Right atrium auricular region (tissue), 2 donors: Measurements from ENCODE around the gene KIAA1328. TPM values are rescaled to one million over a fixed set of nuclear protein-coding genes. Genes with fewer than 3 reads are reported as not detected.

ENCODE experiments used
- DNase-seq: peaks from one replicate; pipeline ENCODE4 v3.0.0-alpha.2; 2019; ENCODE audit warnings: low spot score
- H3K27ac ChIP-seq, 2 donors: fragments of 200-600 bp; sonication (generic); 1 replicate in 1 of 2; 2 replicates in 1 of 2; pipeline ENCODE4 v1.5.1; 2016 to 2019
- H3K27me3 ChIP-seq, 2 donors: fragments of 200-600 bp; sonication (generic); one replicate each; pipeline versions ENCODE4 v1.5.1 to v1.6.0; 2017 to 2019
- H3K36me3 ChIP-seq: fragments of 200-600 bp; sonication (generic); one replicate; pipeline ENCODE4 v1.5.1; 2016
- H3K4me1 ChIP-seq, 2 donors: fragments of 200-600 bp; sonication (generic); one replicate each; pipeline versions ENCODE4 v1.5.1 to v1.6.0; 2017 to 2019
- H3K4me3 ChIP-seq, 2 donors: fragments of 200-600 bp; sonication (generic); 1 replicate in 1 of 2; 2 replicates in 1 of 2; pipeline ENCODE4 v1.5.1; 2017 to 2019; ENCODE audit warnings: mild to moderate bottlenecking in 1 of 2, moderate library complexity in 1 of 2
- H3K9me3 ChIP-seq, 2 donors: fragments of 200-600 bp; sonication (generic); one replicate each; pipeline ENCODE4 v1.5.1; 2019
- total RNA-seq, 2 donors: library from RNA; depleted of rRNA; stranded (reverse); fragments of >200 nt; gene quantifications; one replicate each; pipeline ENCODE4 v1.1.0, GENCODE V29; 2016
- TF ChIP-seq, protein P1 (sequence below), 2 donors: fragments of 200-600 bp; sonication (generic); IDR thresholded peaks; one replicate each; pipeline ENCODE4 v1.5.1; 2019; ENCODE audit warnings: antibody characterized with exemption in 2 of 2

Gene KIAA1328
- total RNA-seq, 2 donors from 2014 or later = 7.2 to 7.8 TPM

GRCh38 chr18:37272841-37273240 is 443.9 kb downstream of the KIAA1328 start:
- Histone ChIP-seq H3K9me3 (no peaks in the 10 kb centered on the region), H3K4me3 (no peak overlapping the region), H3K36me3 (no peaks in the 10 kb centered on the region), H3K27ac (no peak overlapping the region), H3K4me1 (no peaks in the 10 kb centered on the region), H3K27me3 (peaks cover 0 to 11% of the 10 kb centered on the region in 2 donors)
- DNase-seq = no peak
- TF ChIP-seq, protein P1, sequence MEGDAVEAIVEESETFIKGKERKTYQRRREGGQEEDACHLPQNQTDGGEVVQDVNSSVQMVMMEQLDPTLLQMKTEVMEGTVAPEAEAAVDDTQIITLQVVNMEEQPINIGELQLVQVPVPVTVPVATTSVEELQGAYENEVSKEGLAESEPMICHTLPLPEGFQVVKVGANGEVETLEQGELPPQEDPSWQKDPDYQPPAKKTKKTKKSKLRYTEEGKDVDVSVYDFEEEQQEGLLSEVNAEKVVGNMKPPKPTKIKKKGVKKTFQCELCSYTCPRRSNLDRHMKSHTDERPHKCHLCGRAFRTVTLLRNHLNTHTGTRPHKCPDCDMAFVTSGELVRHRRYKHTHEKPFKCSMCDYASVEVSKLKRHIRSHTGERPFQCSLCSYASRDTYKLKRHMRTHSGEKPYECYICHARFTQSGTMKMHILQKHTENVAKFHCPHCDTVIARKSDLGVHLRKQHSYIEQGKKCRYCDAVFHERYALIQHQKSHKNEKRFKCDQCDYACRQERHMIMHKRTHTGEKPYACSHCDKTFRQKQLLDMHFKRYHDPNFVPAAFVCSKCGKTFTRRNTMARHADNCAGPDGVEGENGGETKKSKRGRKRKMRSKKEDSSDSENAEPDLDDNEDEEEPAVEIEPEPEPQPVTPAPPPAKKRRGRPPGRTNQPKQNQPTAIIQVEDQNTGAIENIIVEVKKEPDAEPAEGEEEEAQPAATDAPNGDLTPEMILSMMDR (IDR thresholded peaks at IDR 0.05) = no peak

DNA sequence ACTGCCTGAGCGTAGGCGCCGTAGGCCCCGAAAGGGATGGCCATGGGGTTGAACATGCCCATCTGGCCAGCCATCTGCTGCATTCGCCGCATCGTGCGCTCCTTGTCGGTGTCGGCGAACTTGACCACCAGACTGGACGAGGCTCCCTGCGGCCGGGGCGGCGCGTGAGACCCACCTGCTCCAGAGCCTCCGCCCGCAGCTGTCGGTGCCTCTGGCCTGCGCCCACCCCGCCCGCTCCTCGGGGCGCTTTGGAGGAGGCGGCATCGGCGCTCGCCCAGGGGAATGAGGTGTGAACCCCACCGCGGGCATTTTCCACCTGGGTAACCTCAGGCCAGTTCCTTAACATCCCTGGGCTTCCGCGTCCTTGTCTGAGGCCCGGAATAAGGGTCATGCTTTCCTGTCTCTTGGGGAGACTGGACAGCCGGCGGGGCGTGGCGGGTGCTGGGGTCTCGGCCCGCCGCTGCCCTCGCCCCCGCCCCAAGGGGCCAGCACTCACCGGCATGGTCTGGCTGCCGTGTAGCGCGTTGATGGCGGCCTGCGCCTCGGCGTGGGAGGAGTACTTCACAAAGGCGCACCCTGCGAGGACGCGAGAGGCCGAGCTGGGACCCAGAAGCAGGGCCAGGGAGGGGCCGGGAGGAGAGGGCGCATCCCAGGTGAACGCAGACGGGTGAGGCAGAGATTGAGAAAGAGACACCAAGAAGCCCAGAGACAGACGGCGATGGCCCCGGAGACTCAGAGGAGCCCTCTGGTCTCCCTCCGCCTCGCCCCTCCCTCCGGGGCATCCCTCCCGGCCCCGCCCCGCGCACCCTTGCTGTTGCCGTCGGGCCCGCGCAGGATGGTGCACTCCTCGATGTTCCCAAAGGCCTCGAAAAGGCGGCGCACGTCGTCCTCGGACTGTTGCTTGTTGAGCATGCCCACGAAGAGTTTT is 445.6 kb downstream of the KIAA1328 start:
- no peaks in the 10 kb centered on the region for H3K4me1 ChIP-seq
- DNase-seq = no peak

GRCh38 chr18:37275237-37275741 is 446.4 kb downstream of the KIAA1328 start:
- Histone ChIP-seq H3K4me3 (no peak overlapping the region), H3K27ac (no peak overlapping the region), H3K27me3 (peaks cover 0 to 11% of the 10 kb centered on the region in 2 donors), H3K4me1 (no peaks in the 10 kb centered on the region), H3K9me3 (no peaks in the 10 kb centered on the region), H3K36me3 (no peaks in the 10 kb centered on the region)
- DNase-seq = no peak
- TF ChIP-seq, protein P1 (IDR thresholded peaks at IDR 0.05) = no peak

More for the DNA sequence above, 445.6 kb downstream of the KIAA1328 start:
- no peaks in the 10 kb centered on the region for H3K36me3 ChIP-seq
- H3K4me3 ChIP-seq = no peak overlapping the region
- H3K27ac ChIP-seq = no peak overlapping the region
- no peaks in the 10 kb centered on the region for H3K9me3 ChIP-seq
- TF ChIP-seq, protein P1 (IDR thresholded peaks at IDR 0.05) = no peak
- peaks cover 0 to 11% of the 10 kb centered on the region in 2 donors for H3K27me3 ChIP-seq

- H3K4me1 ChIP-seq = no peaks in the 10 kb centered on the region
- H3K36me3 ChIP-seq = no peaks in the 10 kb centered on the region
- no peak for DNase-seq
- no peak overlapping the region for H3K27ac ChIP-seq
- no peak overlapping the region for H3K4me3 ChIP-seq
- no peaks in the 10 kb centered on the region for H3K9me3 ChIP-seq
- peaks cover 0 to 11% of the 10 kb centered on the region in 2 donors for H3K27me3 ChIP-seq
- TF ChIP-seq, protein P1 (IDR thresholded peaks at IDR 0.05) = no peak
These were observed 447.4 kb downstream of the KIAA1328 start for GRCh38 chr18:37276111-37276890.

DNA sequence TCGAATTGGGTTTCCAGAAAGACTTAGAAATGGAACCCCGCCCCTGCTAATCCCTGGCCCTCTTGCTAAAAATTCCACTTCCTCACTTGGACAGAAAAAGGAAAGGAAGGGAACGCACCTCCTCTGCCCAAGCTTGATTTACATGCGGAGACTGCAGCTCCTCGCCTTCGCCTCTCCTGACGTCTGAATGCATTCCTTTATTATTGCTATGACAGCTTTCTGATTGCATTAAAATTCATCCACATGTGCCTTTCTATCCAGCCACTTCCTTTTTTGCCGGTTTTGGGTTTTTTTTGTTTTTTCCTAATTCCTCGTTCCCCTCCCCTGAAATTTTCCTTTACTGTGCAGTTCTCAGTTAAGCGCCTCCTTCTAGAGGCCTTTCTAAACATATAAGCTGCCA is 448.9 kb downstream of the KIAA1328 start:
- Histone ChIP-seq H3K27me3 (peaks cover 0 to 11% of the 10 kb centered on the region in 2 donors), H3K9me3 (no peaks in the 10 kb centered on the region), H3K4me3 (no peak overlapping the region), H3K27ac (no peak overlapping the region), H3K4me1 (no peaks in the 10 kb centered on the region), H3K36me3 (no peaks in the 10 kb centered on the region)
- no peak for DNase-seq
- TF ChIP-seq, protein P1 (IDR thresholded peaks at IDR 0.05) = no peak

Other genes starting within 250 kb of the KIAA1328 start
- 100 to 1,000 TPM in 1 of 2 donors, 10 to 100 TPM in 1; 93.1 to 102 TPM for gene TPGS2, start 125 bp upstream of the KIAA1328 start, total RNA-seq